ENCODE measurements around the gene S100A5. TPM values are rescaled to one million over a fixed set of nuclear protein-coding genes. Genes with fewer than 3 reads are reported as not detected.
"Not testable (repeated sequence)": the region's sequence is repeated elsewhere in the genome, so short reads cannot be mapped to it uniquely, and the experiment has no call there.

Gene S100A5
- total RNA-seq, 6 experiments from 2014 or later: 0.40 to 1.2 (median 0.71) TPM

- TF ChIP-seq, protein P1, sequence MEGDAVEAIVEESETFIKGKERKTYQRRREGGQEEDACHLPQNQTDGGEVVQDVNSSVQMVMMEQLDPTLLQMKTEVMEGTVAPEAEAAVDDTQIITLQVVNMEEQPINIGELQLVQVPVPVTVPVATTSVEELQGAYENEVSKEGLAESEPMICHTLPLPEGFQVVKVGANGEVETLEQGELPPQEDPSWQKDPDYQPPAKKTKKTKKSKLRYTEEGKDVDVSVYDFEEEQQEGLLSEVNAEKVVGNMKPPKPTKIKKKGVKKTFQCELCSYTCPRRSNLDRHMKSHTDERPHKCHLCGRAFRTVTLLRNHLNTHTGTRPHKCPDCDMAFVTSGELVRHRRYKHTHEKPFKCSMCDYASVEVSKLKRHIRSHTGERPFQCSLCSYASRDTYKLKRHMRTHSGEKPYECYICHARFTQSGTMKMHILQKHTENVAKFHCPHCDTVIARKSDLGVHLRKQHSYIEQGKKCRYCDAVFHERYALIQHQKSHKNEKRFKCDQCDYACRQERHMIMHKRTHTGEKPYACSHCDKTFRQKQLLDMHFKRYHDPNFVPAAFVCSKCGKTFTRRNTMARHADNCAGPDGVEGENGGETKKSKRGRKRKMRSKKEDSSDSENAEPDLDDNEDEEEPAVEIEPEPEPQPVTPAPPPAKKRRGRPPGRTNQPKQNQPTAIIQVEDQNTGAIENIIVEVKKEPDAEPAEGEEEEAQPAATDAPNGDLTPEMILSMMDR (IDR thresholded peaks at IDR 0.05): no peak
- H3K27ac Mint-ChIP-seq: no peak overlapping the region
- H3K36me3 Mint-ChIP-seq (ENCODE audit: low read depth): peaks cover 9% of the 10 kb centered on the region
- H3K27me3 Mint-ChIP-seq (ENCODE audit: insufficient read depth): no peaks in the 10 kb centered on the region
- no peak for DNase-seq
- peaks cover 34% of the 10 kb centered on the region for H3K4me1 Mint-ChIP-seq (ENCODE audit: low read depth)
- H3K4me3 Mint-ChIP-seq: no peak overlapping the region
- no peaks in the 10 kb centered on the region for H3K9me3 Mint-ChIP-seq
Observed at GRCh38 chr1:153585006-153585405, 44.3 kb upstream of the S100A5 start.

- no peak overlapping the region for H3K27ac Mint-ChIP-seq
- H3K4me1 Mint-ChIP-seq (ENCODE audit: low read depth): peaks cover 41% of the 10 kb centered on the region
- no peak for DNase-seq
- H3K4me3 Mint-ChIP-seq: no peak overlapping the region
- no peaks in the 10 kb centered on the region for H3K27me3 Mint-ChIP-seq (ENCODE audit: insufficient read depth)
- TF ChIP-seq, protein P1 (IDR thresholded peaks at IDR 0.05): no peak
- H3K9me3 Mint-ChIP-seq: no peaks in the 10 kb centered on the region
- H3K36me3 Mint-ChIP-seq (ENCODE audit: low read depth): peaks cover 9% of the 10 kb centered on the region
Observed at GRCh38 chr1:153583976-153584375, 43.2 kb upstream of the S100A5 start.

- not testable (repeated sequence) for H3K9me3 Mint-ChIP-seq; H3K36me3 Mint-ChIP-seq (ENCODE audit: low read depth); DNase-seq; H3K4me3 Mint-ChIP-seq; H3K27me3 Mint-ChIP-seq (ENCODE audit: insufficient read depth); H3K27ac Mint-ChIP-seq
- H3K4me1 Mint-ChIP-seq (ENCODE audit: low read depth): peaks cover 42% of the 10 kb centered on the region
Observed at GRCh38 chr1:153583514-153583913, 42.8 kb upstream of the S100A5 start.

- not testable (repeated sequence) for H3K27me3 Mint-ChIP-seq (ENCODE audit: insufficient read depth); DNase-seq; H3K4me3 Mint-ChIP-seq; H3K9me3 Mint-ChIP-seq; H3K27ac Mint-ChIP-seq; H3K36me3 Mint-ChIP-seq (ENCODE audit: low read depth)
- H3K4me1 Mint-ChIP-seq (ENCODE audit: low read depth): peaks cover 42% of the 10 kb centered on the region
Observed at GRCh38 chr1:153582836-153583235, 42.1 kb upstream of the S100A5 start.

DNA sequence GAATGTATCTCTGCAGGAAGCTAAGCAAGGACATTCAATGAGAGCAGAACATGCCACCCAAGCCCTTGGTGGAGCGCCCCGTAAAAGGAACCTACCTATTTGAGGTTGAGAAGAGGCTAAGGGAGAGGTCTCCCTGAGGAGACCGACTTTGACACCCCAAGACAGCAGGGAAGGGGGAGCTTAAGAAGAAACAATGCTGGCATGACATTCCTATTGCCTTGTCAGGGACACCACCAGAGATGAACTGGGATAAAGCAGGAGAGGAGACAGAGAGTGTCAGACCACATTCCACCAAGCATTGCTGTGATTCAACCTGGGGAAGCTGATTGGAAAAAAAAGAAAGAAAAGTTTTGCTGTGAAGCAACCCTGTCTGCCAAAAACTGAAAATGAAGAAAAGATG lies 38.2 kb upstream of the S100A5 start:
- Mint-ChIP-seq H3K36me3 (ENCODE audit: low read depth) (no peaks in the 10 kb centered on the region), H3K27me3 (ENCODE audit: insufficient read depth) (no peaks in the 10 kb centered on the region; the same call in 1 of the 2 replicates), H3K9me3 (no peaks in the 10 kb centered on the region), H3K4me1 (ENCODE audit: low read depth) (peaks cover 27% of the 10 kb centered on the region), H3K4me3 (peak overlapping the region; percentile 31), H3K27ac (peak overlapping the region; percentile 71)
- no peak for DNase-seq
- TF ChIP-seq, protein P1 (IDR thresholded peaks at IDR 0.05): no peak

- H3K27me3 Mint-ChIP-seq (ENCODE audit: insufficient read depth): no peaks in the 10 kb centered on the region; the same call in 1 of the 2 replicates
- H3K36me3 Mint-ChIP-seq (ENCODE audit: low read depth): no peaks in the 10 kb centered on the region
- no peaks in the 10 kb centered on the region for H3K9me3 Mint-ChIP-seq
- DNase-seq: peak; percentile 33
- peak overlapping the region; percentile 71 for H3K27ac Mint-ChIP-seq
- peaks cover 26% of the 10 kb centered on the region for H3K4me1 Mint-ChIP-seq (ENCODE audit: low read depth)
- TF ChIP-seq, protein P1 (IDR thresholded peaks at IDR 0.05): no peak
- peak overlapping the region; percentile 31 for H3K4me3 Mint-ChIP-seq
Observed at GRCh38 chr1:153578490-153578889, 37.8 kb upstream of the S100A5 start.

DNA sequence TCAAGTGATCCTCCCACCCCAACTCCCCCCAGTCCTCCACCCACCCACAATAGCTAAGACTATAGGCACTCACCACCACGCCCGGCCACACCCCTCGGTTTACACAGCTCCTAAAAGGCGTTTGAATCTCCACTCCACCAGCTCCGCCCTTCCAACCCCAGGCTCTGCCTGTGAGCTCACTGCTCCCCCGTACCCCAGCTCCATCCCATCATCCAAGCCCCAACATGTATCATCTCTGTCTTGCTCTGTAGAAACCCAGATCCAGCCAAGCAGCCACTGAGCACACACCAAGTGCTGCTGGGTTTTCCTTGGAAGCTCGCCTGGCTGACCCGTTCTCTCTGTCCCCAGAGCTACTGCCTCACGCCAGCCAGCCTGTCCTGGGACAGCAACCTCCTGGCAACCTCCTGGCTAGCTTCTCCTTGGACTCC lies 36.9 kb upstream of the S100A5 start:
- TF ChIP-seq, protein P1 (IDR thresholded peaks at IDR 0.05): no peak
- H3K27ac Mint-ChIP-seq: peak overlapping the region; percentile 2; the same call in 1 of the 2 replicates
- H3K4me3 Mint-ChIP-seq: no peak overlapping the region
- H3K27me3 Mint-ChIP-seq (ENCODE audit: insufficient read depth): no peaks in the 10 kb centered on the region; the same call in 1 of the 2 replicates
- no peak for DNase-seq
- no peaks in the 10 kb centered on the region for H3K9me3 Mint-ChIP-seq
- no peaks in the 10 kb centered on the region for H3K36me3 Mint-ChIP-seq (ENCODE audit: low read depth)
- peaks cover 35% of the 10 kb centered on the region for H3K4me1 Mint-ChIP-seq (ENCODE audit: low read depth)
